Stomach (tissue), 4 donors: Measurements from ENCODE around the gene DNAJC28.

ENCODE experiments used
- POLR2A ChIP-seq, 4 donors: fragments of 450-650 bp; IDR thresholded peaks; one replicate each; pipeline ENCODE4 v1.6.1; 2016; ENCODE audit warnings: antibody characterized with exemption in 4 of 4, control low read depth in 2 of 4, mild to moderate bottlenecking in 1 of 4, moderate library complexity in 1 of 4
- TF ChIP-seq, protein P1 (sequence below), 7 experiments: fragments of 450-650 bp in 4 of 7; fragments of 200-600 bp in 3 of 7; sonication (generic) in 3 of 7; IDR thresholded peaks; one replicate each; pipeline ENCODE4 v1.5.1; 2016 to 2019; ENCODE audit warnings: antibody characterized with exemption in 7 of 7, control low read depth in 2 of 7, mild to moderate bottlenecking in 1 of 7

- TF ChIP-seq, protein P1, sequence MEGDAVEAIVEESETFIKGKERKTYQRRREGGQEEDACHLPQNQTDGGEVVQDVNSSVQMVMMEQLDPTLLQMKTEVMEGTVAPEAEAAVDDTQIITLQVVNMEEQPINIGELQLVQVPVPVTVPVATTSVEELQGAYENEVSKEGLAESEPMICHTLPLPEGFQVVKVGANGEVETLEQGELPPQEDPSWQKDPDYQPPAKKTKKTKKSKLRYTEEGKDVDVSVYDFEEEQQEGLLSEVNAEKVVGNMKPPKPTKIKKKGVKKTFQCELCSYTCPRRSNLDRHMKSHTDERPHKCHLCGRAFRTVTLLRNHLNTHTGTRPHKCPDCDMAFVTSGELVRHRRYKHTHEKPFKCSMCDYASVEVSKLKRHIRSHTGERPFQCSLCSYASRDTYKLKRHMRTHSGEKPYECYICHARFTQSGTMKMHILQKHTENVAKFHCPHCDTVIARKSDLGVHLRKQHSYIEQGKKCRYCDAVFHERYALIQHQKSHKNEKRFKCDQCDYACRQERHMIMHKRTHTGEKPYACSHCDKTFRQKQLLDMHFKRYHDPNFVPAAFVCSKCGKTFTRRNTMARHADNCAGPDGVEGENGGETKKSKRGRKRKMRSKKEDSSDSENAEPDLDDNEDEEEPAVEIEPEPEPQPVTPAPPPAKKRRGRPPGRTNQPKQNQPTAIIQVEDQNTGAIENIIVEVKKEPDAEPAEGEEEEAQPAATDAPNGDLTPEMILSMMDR (IDR thresholded peaks at IDR 0.05) = peak in 5 of 7 experiments; percentile 42 to 52 (median 47)
- TF ChIP-seq POLR2A (IDR thresholded peaks at IDR 0.05) = peak in 2 of 4 donors; percentile 84 to 85
Observed at GRCh38 chr21:33479679-33480480, 11.6 kb downstream of the DNAJC28 start, which contains the start of gene TMEM50B.
